Testis (tissue), 2 donors: ENCODE measurements around the gene SCAF8.

Experiments used
- CTCF ChIP-seq, 3 experiments: fragments of 450-650 bp in 2 of 3; fragments of 200-600 bp in 1 of 3; sonication (generic) in 1 of 3; IDR thresholded peaks; one replicate each; pipeline ENCODE4 v1.5.1; 2016 to 2019; ENCODE audit warnings: antibody characterized with exemption in 3 of 3, mild to moderate bottlenecking in 2 of 3, moderate library complexity in 1 of 3
- POLR2A ChIP-seq: fragments of 450-650 bp; IDR thresholded peaks from one replicate; pipeline ENCODE4 v1.6.1; 2017; ENCODE audit warnings: antibody characterized with exemption, mild to moderate bottlenecking, moderate library complexity

- TF ChIP-seq CTCF (IDR thresholded peaks at IDR 0.05): no peak
- no peak for TF ChIP-seq POLR2A
Measured at GRCh38 chr6:154773610-154774089, 40.4 kb downstream of the SCAF8 start.
